ENCODE measurements around the gene PILRB.
"Not testable (repeated sequence)": the region's sequence is repeated elsewhere in the genome, so short reads cannot be mapped to it uniquely, and the experiment has no call there.

PILRB gene

GRCh38 chr7:100358027-100358856 is at the start of gene PILRB:
TSS of gene PILRB (plus strand) at chr7:100358117. CDS start at chr7:100358303, 186 bp downstream.
- no peak for DNase-seq

- not testable (repeated sequence) for DNase-seq
Observed at GRCh38 chr7:100318329-100318728, 39.6 kb upstream of the PILRB start.

GRCh38 chr7:100321648-100322047 is 36.3 kb upstream of the PILRB start:
- DNase-seq = not testable (repeated sequence)

GRCh38 chr7:100324194-100324593 is 33.7 kb upstream of the PILRB start:
- DNase-seq = not testable (repeated sequence)

GRCh38 chr7:100325671-100326070 is 32.2 kb upstream of the PILRB start:
- not testable (repeated sequence) for DNase-seq

- DNase-seq = not testable (repeated sequence)
Observed at GRCh38 chr7:100326914-100327313, 31.0 kb upstream of the PILRB start.

- peak; percentile 99 for DNase-seq
Observed at GRCh38 chr7:100335566-100336466, 22.1 kb upstream of the PILRB start.

- DNase-seq = not testable (repeated sequence)
Observed at GRCh38 chr7:100338083-100338696, 19.7 kb upstream of the PILRB start.

- DNase-seq = not testable (repeated sequence)
Observed at GRCh38 chr7:100341286-100341685, 16.6 kb upstream of the PILRB start.

- DNase-seq = no peak
Observed at GRCh38 chr7:100342765-100343164, 15.2 kb upstream of the PILRB start.

GRCh38 chr7:100344124-100344559 is 13.8 kb upstream of the PILRB start:
- not testable (repeated sequence) for DNase-seq

- DNase-seq = not testable (repeated sequence)
Observed at GRCh38 chr7:100344560-100345287, 13.2 kb upstream of the PILRB start.

- DNase-seq = peak; percentile 39
Observed at GRCh38 chr7:100345288-100345672, 12.6 kb upstream of the PILRB start.

GRCh38 chr7:100346921-100347320 is 11.0 kb upstream of the PILRB start:
- DNase-seq = no peak

- no peak for DNase-seq
Observed at GRCh38 chr7:100348805-100349204, 9.1 kb upstream of the PILRB start.

- no peak for DNase-seq
Observed at GRCh38 chr7:100349757-100350156, 8.2 kb upstream of the PILRB start.

GRCh38 chr7:100351657-100352058 is 6.3 kb upstream of the PILRB start:
- no peak for DNase-seq

GRCh38 chr7:100352230-100352781 is 5.6 kb upstream of the PILRB start:
- DNase-seq = not testable (repeated sequence)

- DNase-seq = no peak
Observed at GRCh38 chr7:100352984-100353684, 4.8 kb upstream of the PILRB start.

GRCh38 chr7:100353685-100354330 is 4.1 kb upstream of the PILRB start:
- no peak for DNase-seq
